WTC11 (cell line): ENCODE data around the gene VPS25. TPM values are rescaled to one million over a fixed set of nuclear protein-coding genes. Genes with fewer than 3 reads are reported as not detected.

Source experiments
- ATAC-seq: fragments of 200-7000 bp; cut with Tn5 transposase; 2 replicates; pipeline ENCODE4 v1.10.0; 2021; ENCODE audit warnings: mild to moderate bottlenecking, moderate library complexity
- CTCF ChIA-PET: fragments of 300-600 bp; sonication (Branson Sonifier 250); formaldehyde crosslinking; loops from one replicate; lab custom pipeline; 2021; ENCODE audit warnings: antibody characterized with exemption; lab: Charles Lee
- POLR2A ChIA-PET: fragments of 350-600 bp; sonication (Branson Sonifier 250); formaldehyde crosslinking; loops from one replicate; lab custom pipeline; 2021; ENCODE audit warnings: antibody characterized with exemption; lab: Charles Lee
- DNase-seq: peaks from one replicate; pipeline ENCODE4 v3.0.0; 2021; ENCODE audit warnings: low spot score
- H3K27ac Mint-ChIP-seq: 2 replicates; pipeline ENCODE4 v1.8.0; 2021; ENCODE audit warnings: mixed read lengths
- H3K27me3 Mint-ChIP-seq: 2 replicates; pipeline ENCODE4 v1.8.0; 2021; ENCODE audit warnings: low read depth, mild to moderate bottlenecking, moderate library complexity, mixed read lengths
- H3K36me3 Mint-ChIP-seq: 2 replicates; pipeline ENCODE4 v1.8.0; 2021; ENCODE audit warnings: mixed read lengths
- H3K4me1 Mint-ChIP-seq: 2 replicates; pipeline ENCODE4 v1.8.0; 2022; ENCODE audit warnings: mixed read lengths
- H3K4me3 Mint-ChIP-seq: 2 replicates; pipeline ENCODE4 v1.8.0; 2021; ENCODE audit warnings: mild to moderate bottlenecking, moderate library complexity, mixed read lengths
- H3K9me3 Mint-ChIP-seq: 2 replicates; pipeline ENCODE4 v1.8.0; 2021; ENCODE audit warnings: mixed read lengths
- ATF1 ChIP-seq: sonication (generic); formaldehyde crosslinking; IDR thresholded peaks from 2 replicates; pipeline ENCODE4 v1.8.1; 2023; ENCODE audit warnings: mild to moderate bottlenecking, moderate library complexity, missing genetic modification reagents
- ELF4 ChIP-seq: sonication (generic); formaldehyde crosslinking; IDR thresholded peaks from 2 replicates; pipeline ENCODE4 v1.8.1; 2022; ENCODE audit warnings: low read depth, mild to moderate bottlenecking, moderate library complexity, missing genetic modification reagents
- EMX1 ChIP-seq: fragments of 250-450 bp; sonication (Bioruptor Pico); IDR thresholded peaks from 2 replicates; pipeline ENCODE4 v1.8.0; 2021; ENCODE audit warnings: mild to moderate bottlenecking
- GTF2I ChIP-seq: fragments of 250-450 bp; sonication (Bioruptor Pico); conservative IDR thresholded peaks from 2 replicates; pipeline ENCODE4 v1.4.0; 2021; ENCODE audit warnings: mild to moderate bottlenecking
- IRF2 ChIP-seq: sonication (generic); formaldehyde crosslinking; IDR thresholded peaks from 2 replicates; pipeline ENCODE4 v1.8.0; 2022; ENCODE audit warnings: low read depth, missing genetic modification reagents, borderline replicate concordance
- MXD4 ChIP-seq: fragments of 250-450 bp; sonication (Bioruptor Pico); IDR thresholded peaks from 2 replicates; pipeline ENCODE4 v1.8.0; 2021; ENCODE audit warnings: mild to moderate bottlenecking, moderate library complexity, borderline replicate concordance
- NFATC4 ChIP-seq: fragments of 250-450 bp; sonication (Bioruptor Pico); IDR thresholded peaks from 2 replicates; pipeline ENCODE4 v1.9.0; 2021; ENCODE audit warnings: mild to moderate bottlenecking
- NR1H2 ChIP-seq: sonication (generic); formaldehyde crosslinking; IDR thresholded peaks from 2 replicates; pipeline ENCODE4 v1.9.0; 2021; ENCODE audit warnings: mild to moderate bottlenecking, moderate library complexity, missing genetic modification reagents
- RORB ChIP-seq: fragments of 250-450 bp; sonication (Bioruptor Pico); IDR thresholded peaks from 2 replicates; pipeline ENCODE4 v1.9.0; 2021; ENCODE audit warnings: mild to moderate bottlenecking
- SMAD4 ChIP-seq: sonication (generic); formaldehyde crosslinking; IDR thresholded peaks from 2 replicates; pipeline ENCODE4 v1.8.0; 2022; ENCODE audit warnings: mild to moderate bottlenecking, missing genetic modification reagents
- SOX15 ChIP-seq: fragments of 250-450 bp; sonication (Bioruptor Pico); IDR thresholded peaks from 2 replicates; pipeline ENCODE4 v1.9.0; 2021; ENCODE audit warnings: mild to moderate bottlenecking
- TCF7 ChIP-seq: sonication (generic); formaldehyde crosslinking; IDR thresholded peaks from 2 replicates; pipeline ENCODE4 v1.8.0; 2022; ENCODE audit warnings: mild to moderate bottlenecking, low read depth, missing genetic modification reagents, moderate library complexity
- TEAD4 ChIP-seq: sonication (generic); formaldehyde crosslinking; IDR thresholded peaks from 2 replicates; pipeline ENCODE4 v1.8.0; 2022; ENCODE audit warnings: mild to moderate bottlenecking, missing genetic modification reagents
- TP53 ChIP-seq: sonication (generic); formaldehyde crosslinking; IDR thresholded peaks from 2 replicates; pipeline ENCODE4 v1.8.1; 2023; ENCODE audit warnings: mild to moderate bottlenecking, missing genetic modification reagents
- ZBTB21 ChIP-seq: sonication (generic); formaldehyde crosslinking; IDR thresholded peaks from 2 replicates; pipeline ENCODE4 v1.8.1; 2023; ENCODE audit warnings: mild to moderate bottlenecking, missing genetic modification reagents, borderline replicate concordance
- ZNF138 ChIP-seq: sonication (generic); formaldehyde crosslinking; conservative IDR thresholded peaks from 2 replicates; pipeline ENCODE4 v1.8.1; 2022; ENCODE audit warnings: mild to moderate bottlenecking, moderate library complexity, missing genetic modification reagents
- ZNF219 ChIP-seq: sonication (generic); formaldehyde crosslinking; IDR thresholded peaks from 2 replicates; pipeline ENCODE4 v1.8.0; 2023; ENCODE audit warnings: missing genetic modification reagents, mild to moderate bottlenecking, borderline replicate concordance
- ZNF263 ChIP-seq: sonication (generic); formaldehyde crosslinking; IDR thresholded peaks from 2 replicates; pipeline ENCODE4 v1.8.1; 2022; ENCODE audit warnings: low read depth, mild to moderate bottlenecking, moderate library complexity, missing genetic modification reagents
- ZNF317 ChIP-seq: sonication (generic); formaldehyde crosslinking; IDR thresholded peaks from 2 replicates; pipeline ENCODE4 v1.8.1; 2023; ENCODE audit warnings: low read depth, mild to moderate bottlenecking, moderate library complexity, missing genetic modification reagents, borderline replicate concordance
- ZNF396 ChIP-seq: fragments of 250-450 bp; sonication (Bioruptor Pico); IDR thresholded peaks from 2 replicates; pipeline ENCODE4 v1.8.0; 2021; ENCODE audit warnings: mild to moderate bottlenecking, moderate library complexity, borderline replicate concordance
- ZNF416 ChIP-seq: fragments of 250-450 bp; sonication (Bioruptor Pico); IDR thresholded peaks from 2 replicates; pipeline ENCODE4 v1.9.0; 2021; ENCODE audit warnings: mild to moderate bottlenecking, inconsistent platforms
- ZNF671 ChIP-seq: fragments of 250-450 bp; sonication (Bioruptor Pico); IDR thresholded peaks from 2 replicates; pipeline ENCODE4 v1.8.0; 2021; ENCODE audit warnings: mild to moderate bottlenecking
- total RNA-seq: library from RNA; stranded (reverse); gene quantifications from 3 replicates; pipeline ENCODE4 v1.2.3, GENCODE V29; 2021
- TF ChIP-seq, protein P1 (sequence below): sonication (generic); formaldehyde crosslinking; IDR thresholded peaks from 2 replicates; pipeline ENCODE4 v1.8.1; 2022; ENCODE audit warnings: missing genetic modification reagents, borderline replicate concordance
- TF ChIP-seq, protein P2 (sequence below): fragments of 250-450 bp; sonication (Bioruptor Pico); IDR thresholded peaks from 2 replicates; pipeline ENCODE4 v1.9.0; 2021; ENCODE audit warnings: moderate library complexity, mild to moderate bottlenecking, inconsistent platforms, borderline replicate concordance

The VPS25 gene
- total RNA-seq, 1 experiment from 2014 or later: 98.6 TPM

DNA sequence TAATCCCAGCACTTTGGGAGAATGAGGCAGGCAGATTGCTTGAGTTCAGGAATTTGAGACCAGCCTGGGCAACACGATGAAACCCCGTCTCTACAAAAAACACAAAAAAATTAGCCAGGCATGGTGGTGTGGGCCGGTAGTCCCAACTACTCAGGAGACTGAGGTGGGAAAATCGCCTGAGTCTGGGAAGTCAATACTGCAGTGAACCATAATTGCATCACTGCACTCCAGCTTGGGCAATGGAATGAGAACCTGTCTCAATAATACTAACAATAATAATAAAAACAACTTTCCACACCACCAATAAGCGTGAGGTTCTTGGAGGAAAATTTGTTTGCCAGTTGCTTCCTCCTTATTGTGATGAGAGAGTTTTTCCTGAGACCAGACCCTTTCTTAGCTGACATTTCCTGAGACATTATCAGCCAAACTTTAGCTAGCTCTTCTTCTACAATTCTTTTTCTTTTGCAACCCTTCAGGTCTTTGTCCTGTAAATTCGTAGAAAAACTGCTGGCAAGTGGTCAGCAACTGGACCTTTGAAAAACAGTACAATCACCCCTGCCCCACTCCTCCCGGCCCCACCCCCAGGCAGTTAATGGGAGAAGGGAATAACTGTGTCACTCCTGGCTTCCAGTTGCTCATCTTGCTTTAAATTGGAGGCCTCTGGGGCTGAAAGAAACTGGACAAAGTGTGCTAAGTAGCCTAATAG is 24.9 kb upstream of the VPS25 start:
- POLR2A ChIA-PET: interaction anchor here (0.6 to 1.4 kb wide), 3 partner anchors 12 to 624 kb away, joined by 3 to 6 read pairs (median 4); partner anchors contain the start of gene RAMP2

DNA sequence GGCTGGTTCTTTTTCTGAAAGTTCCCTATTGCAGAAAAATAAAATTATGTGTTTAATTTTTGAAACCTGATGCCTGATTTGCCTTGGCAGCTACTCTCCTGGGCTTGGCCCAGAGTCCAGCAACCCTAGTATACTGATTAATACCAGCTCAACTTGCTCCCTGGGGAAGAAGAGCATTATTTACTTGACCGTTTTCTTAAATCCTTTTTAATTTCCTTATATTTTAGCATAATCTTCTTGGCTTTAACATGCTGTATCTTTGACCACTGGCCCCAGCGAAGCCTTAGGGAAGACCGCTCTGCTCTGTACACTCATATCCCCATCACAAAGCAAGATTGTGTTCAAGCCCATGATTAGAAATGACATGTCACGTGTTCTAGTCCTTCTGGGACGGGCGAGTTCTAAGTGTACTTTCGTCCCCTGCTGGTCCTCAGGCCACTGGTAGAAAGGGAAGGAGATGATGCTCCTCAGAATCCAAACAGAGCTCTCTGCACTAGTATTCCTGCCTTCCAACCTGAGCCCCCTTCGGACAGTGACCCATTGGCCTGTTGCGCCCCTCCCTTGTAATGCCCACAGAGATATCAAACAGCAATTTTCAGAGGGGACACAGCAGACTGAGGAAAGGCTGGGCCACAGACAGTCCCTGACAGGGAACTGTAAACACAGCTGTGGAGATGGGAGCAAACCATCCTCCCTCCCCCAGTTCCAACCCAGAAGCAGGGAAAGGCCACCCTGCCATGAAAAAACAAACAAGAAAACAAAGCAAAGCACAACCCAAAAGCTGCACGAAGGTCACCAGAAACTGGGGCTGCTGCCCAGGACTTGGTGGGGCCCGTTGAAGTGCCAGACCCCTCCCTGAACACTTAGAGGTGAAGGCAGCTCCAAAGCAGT is 24.1 kb upstream of the VPS25 start:
- TF ChIP-seq, protein P1, sequence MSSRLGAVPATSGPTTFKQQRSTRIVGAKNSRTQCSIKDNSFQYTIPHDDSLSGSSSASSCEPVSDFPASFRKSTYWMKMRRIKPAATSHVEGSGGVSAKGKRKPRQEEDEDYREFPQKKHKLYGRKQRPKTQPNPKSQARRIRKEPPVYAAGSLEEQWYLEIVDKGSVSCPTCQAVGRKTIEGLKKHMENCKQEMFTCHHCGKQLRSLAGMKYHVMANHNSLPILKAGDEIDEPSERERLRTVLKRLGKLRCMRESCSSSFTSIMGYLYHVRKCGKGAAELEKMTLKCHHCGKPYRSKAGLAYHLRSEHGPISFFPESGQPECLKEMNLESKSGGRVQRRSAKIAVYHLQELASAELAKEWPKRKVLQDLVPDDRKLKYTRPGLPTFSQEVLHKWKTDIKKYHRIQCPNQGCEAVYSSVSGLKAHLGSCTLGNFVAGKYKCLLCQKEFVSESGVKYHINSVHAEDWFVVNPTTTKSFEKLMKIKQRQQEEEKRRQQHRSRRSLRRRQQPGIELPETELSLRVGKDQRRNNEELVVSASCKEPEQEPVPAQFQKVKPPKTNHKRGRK (CRISPR knock-in tag): no peak
- TF ChIP-seq ELF4 (CRISPR knock-in tag) (no peak), TP53 (no peak), ATF1 (CRISPR knock-in tag) (no peak), SOX15 (CRISPR knock-in tag) (no peak), MXD4 (CRISPR knock-in tag) (no peak), RORB (no peak)
- TF ChIP-seq, all 79 proteins: peak for 0
- ChIA-PET CTCF (interaction anchor here (1.3 to 8.0 kb wide), 5 partner anchors 12 to 75 kb away, joined by 3 to 117 read pairs (median 4); partner anchors contain the start of genes BECN1 and RAMP2), POLR2A (interaction anchor here (0.6 to 1.4 kb wide), 4 partner anchors 14 to 629 kb away, joined by 3 to 6 read pairs (median 5); no protein-coding TSS in a partner anchor)
- H3K4me3 Mint-ChIP-seq: no peak overlapping the region
- H3K36me3 Mint-ChIP-seq: no peaks in the 10 kb centered on the region
- no peak overlapping the region for H3K27ac Mint-ChIP-seq
- H3K27me3 Mint-ChIP-seq: peaks cover 38% of the 10 kb centered on the region
- peaks cover 19% of the 10 kb centered on the region for H3K4me1 Mint-ChIP-seq
- no peak for DNase-seq
- ATAC-seq: no peak
- peaks cover 6% of the 10 kb centered on the region for H3K9me3 Mint-ChIP-seq

More for the DNA sequence above, 24.9 kb upstream of the VPS25 start:
- TF ChIP-seq ZNF138 (CRISPR knock-in tag) (no peak), NFATC4 (CRISPR knock-in tag) (no peak), ZNF263 (no peak), IRF2 (CRISPR knock-in tag) (no peak), TCF7 (CRISPR knock-in tag) (no peak), ZNF396 (CRISPR knock-in tag) (no peak)
- TF ChIP-seq, protein P2, sequence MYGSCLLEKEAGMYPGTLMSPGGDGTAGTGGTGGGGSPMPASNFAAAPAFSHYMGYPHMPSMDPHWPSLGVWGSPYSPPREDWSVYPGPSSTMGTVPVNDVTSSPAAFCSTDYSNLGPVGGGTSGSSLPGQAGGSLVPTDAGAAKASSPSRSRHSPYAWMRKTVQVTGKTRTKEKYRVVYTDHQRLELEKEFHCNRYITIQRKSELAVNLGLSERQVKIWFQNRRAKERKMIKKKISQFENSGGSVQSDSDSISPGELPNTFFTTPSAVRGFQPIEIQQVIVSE (CRISPR knock-in tag): no peak
- H3K9me3 Mint-ChIP-seq: peaks cover 6% of the 10 kb centered on the region
- H3K4me3 Mint-ChIP-seq: no peak overlapping the region
- DNase-seq (no peak), ATAC-seq (no peak)
- H3K36me3 Mint-ChIP-seq: no peaks in the 10 kb centered on the region
- peaks cover 34% of the 10 kb centered on the region for H3K27me3 Mint-ChIP-seq
- CTCF ChIA-PET: interaction anchor here (8.0 kb wide), 1 partner anchor 13 kb away, joined by 117 read pairs; the partner anchor contains the start of gene RAMP2
- no peak overlapping the region; the same call in 1 of the 2 replicates for H3K27ac Mint-ChIP-seq
- H3K4me1 Mint-ChIP-seq: peaks cover 26% of the 10 kb centered on the region

DNA sequence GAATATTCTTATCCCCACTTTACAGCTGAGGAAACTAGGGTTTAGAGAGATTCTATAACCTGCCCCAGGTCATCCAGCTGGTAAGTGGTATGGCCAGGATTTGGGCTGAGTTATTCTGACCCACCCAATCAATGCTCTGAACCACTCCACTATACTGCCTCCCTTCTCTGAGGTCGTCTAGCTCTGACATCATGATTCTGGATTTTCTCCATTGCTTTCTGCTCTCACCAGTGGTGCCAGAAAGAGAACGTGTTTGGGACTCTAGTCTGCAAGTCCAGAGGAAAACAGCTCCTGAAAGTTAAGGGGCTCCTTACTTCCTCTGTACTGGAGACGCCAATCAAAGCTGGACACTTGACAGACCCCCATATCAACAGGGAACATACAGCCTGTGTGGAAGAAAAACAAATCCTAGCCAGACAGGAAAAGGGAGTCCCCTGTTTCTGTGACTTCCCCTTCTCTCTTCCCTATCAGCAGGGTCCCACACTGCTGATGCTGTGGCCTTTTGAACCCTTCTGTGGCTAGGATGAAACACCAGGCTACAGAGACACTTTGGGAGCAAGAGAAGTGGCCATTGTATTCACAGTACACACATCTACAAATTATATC is 22.4 kb upstream of the VPS25 start:
- H3K4me3 Mint-ChIP-seq: no peak overlapping the region
- H3K27me3 Mint-ChIP-seq: peaks cover 29% of the 10 kb centered on the region
- ChIA-PET POLR2A (interaction anchor here (0.7 kb wide), 1 partner anchor 51 kb away, joined by 4 read pairs; no protein-coding TSS in a partner anchor), CTCF (interaction anchor here (0.5 to 8.0 kb wide), 5 partner anchors 11 to 455 kb away, joined by 3 to 117 read pairs (median 3); partner anchors contain the start of genes BECN1 and RAMP2)
- H3K27ac Mint-ChIP-seq: no peak overlapping the region
- TF ChIP-seq ZNF671 (no peak), ZNF219 (CRISPR knock-in tag) (no peak), NR1H2 (CRISPR knock-in tag) (no peak), EMX1 (CRISPR knock-in tag) (no peak), TEAD4 (no peak), ZNF317 (CRISPR knock-in tag) (no peak), ZNF416 (CRISPR knock-in tag) (no peak), GTF2I (CRISPR knock-in tag) (no peak), SMAD4 (CRISPR knock-in tag) (no peak), ZBTB21 (CRISPR knock-in tag) (no peak)
- no peaks in the 10 kb centered on the region for H3K9me3 Mint-ChIP-seq
- H3K36me3 Mint-ChIP-seq: no peaks in the 10 kb centered on the region
- H3K4me1 Mint-ChIP-seq: peaks cover 18% of the 10 kb centered on the region
- ATAC-seq (no peak), DNase-seq (no peak)
